Renal cortical epithelial cell (primary cell): ENCODE data around the gene WDR4. TPM values are rescaled to one million over a fixed set of nuclear protein-coding genes. Genes with fewer than 3 reads are reported as not detected.
A peak's percentile ranks its signal among the peaks of the same experiment; 100 is the strongest.
"Not testable (repeated sequence)": the region's sequence is repeated elsewhere in the genome, so short reads cannot be mapped to it uniquely, and the experiment has no call there.

Experiments
- DNase-seq: peaks from one replicate; pipeline ENCODE4 v3.0.0-alpha.2; 2011; ENCODE audit warnings: low read depth
- total RNA-seq: library from RNA; depleted of rRNA; stranded (reverse); fragments of >200 nt; gene quantifications from 2 replicates; pipeline ENCODE4 v1.2.3, GENCODE V29; 2014

Gene WDR4
- total RNA-seq, 1 donor from 2014 or later: 21.2 TPM

- DNase-seq: no peak
Observed at GRCh38 chr21:42815217-42815616, 64.1 kb downstream of the WDR4 start.

GRCh38 chr21:42812528-42813241, 66.7 kb downstream of the WDR4 start:
- DNase-seq: peak; percentile 56

- no peak for DNase-seq
Observed at GRCh38 chr21:42811960-42812359, 67.4 kb downstream of the WDR4 start.

GRCh38 chr21:42809577-42810475, 69.5 kb downstream of the WDR4 start:
- no peak for DNase-seq

GRCh38 chr21:42809171-42809570, 70.2 kb downstream of the WDR4 start:
- no peak for DNase-seq

- DNase-seq: no peak
Observed at GRCh38 chr21:42807938-42808613, 71.3 kb downstream of the WDR4 start.

- not testable (repeated sequence) for DNase-seq
Observed at GRCh38 chr21:42807293-42807895, 71.9 kb downstream of the WDR4 start.

- DNase-seq: no peak
Observed at GRCh38 chr21:42806509-42807140, 72.7 kb downstream of the WDR4 start.

- DNase-seq: not testable (repeated sequence)
Observed at GRCh38 chr21:42801616-42802015, 77.7 kb downstream of the WDR4 start.

GRCh38 chr21:42799948-42800347, 79.4 kb downstream of the WDR4 start:
- no peak for DNase-seq

- peak; percentile 67 for DNase-seq
Observed at GRCh38 chr21:42799516-42799915, 79.8 kb downstream of the WDR4 start.

Other genes starting within 250 kb of the WDR4 start
- gene PDE9A, start 225.9 kb downstream of the WDR4 start, total RNA-seq: 3.0 and 5.0 TPM in 2 replicates
- 46.7 and 56.8 TPM in 2 replicates for gene NDUFV3, start 13.8 kb upstream of the WDR4 start, total RNA-seq
- not detected in 2 replicates for gene ERVH48-1, start 46.1 kb upstream of the WDR4 start, total RNA-seq
- gene PKNOX1, start 95.0 kb upstream of the WDR4 start, total RNA-seq: 14.1 and 26.4 TPM in 2 replicates
- gene CBS, start 196.3 kb upstream of the WDR4 start, total RNA-seq: 24.5 and 90.7 TPM in 2 replicates
- gene U2AF1, start 228.0 kb upstream of the WDR4 start, total RNA-seq: 11.1 and 34.3 TPM in 2 replicates